CD4-positive, alpha-beta T cell treated with Interferon alpha-2 for 1 hour (primary cell): Measurements from ENCODE around the gene EPHA5.

Experiments
- DNase-seq, 2 donors: peaks; one replicate each; pipeline ENCODE4 v3.0.0-alpha.2; 2020 to 2022

EPHA5 gene

DNA sequence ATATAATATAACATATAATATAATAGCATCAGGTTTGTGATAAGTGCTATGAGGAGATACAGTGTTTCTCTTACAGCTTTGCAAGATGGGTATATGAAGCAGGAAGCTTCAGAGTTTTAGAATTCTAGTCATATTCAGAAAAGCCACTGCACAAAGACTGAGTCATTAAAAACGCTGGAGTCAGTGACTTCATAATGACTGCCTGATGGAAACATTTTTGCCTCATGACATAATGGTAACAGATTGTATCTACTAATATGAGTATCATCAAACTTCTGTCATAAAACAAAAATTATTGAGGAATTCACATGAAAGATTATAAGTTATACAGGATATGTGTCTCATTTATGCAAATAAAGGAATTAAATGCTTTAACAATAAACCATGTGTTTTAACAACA, 46.8 kb downstream of the EPHA5 start:
- DNase-seq: no peak

DNA sequence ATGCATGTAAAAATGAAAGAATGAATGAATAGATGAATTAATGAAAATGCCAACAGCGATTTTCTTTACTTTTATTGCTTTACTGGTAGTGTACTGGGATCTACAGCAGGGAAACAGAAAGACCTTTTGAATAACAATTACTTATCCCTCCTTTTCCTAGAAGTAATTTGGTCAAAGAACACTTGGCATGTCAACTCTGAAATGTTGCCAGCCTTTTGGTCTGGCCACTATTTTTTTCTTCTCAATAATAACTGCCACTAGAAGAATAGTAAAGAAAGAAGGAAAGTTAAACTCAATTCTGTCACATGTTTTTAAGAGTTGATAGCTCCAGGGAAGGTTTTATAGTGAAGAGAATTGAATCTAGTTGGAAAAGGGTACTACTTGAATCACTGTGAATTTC, 52.9 kb downstream of the EPHA5 start:
- DNase-seq: no peak

DNA sequence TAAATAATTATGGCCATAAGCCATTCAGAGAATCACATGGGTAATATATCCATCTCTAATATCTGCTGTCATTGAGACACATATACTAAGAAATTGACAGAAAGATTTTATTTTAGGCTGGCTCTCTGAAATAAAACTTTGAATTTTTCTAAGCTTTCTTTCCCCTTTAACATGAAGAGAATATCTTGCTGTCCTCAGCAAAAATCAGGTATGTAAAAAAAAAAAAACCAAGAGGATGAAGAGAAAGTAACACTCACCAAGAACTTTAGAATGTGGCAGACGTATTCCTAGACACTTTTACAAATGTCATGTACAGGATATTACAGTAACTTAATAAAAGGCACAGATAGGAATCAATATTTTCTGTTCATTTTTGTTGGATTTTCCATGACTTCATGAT, 65.8 kb downstream of the EPHA5 start:
- no peak for DNase-seq

DNA sequence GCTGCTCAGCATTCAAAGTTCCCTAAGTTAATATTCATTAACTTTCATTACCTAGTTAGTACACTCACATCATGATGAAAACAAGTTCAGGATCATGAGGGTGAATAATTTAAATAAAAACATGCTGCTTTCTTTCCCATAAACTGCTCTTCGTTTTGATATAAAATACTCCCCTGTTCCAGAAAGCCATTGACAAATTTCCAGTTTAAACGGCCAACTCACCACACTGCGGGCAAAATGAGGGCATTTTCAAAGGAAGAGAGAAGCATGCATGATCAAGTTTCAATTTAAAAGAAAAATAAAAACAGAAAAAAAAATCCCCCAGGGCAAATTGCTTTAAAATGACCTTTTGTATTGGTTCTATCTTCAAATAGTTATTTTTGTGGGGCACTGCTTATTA, 69.6 kb downstream of the EPHA5 start:
- no peak for DNase-seq

DNA sequence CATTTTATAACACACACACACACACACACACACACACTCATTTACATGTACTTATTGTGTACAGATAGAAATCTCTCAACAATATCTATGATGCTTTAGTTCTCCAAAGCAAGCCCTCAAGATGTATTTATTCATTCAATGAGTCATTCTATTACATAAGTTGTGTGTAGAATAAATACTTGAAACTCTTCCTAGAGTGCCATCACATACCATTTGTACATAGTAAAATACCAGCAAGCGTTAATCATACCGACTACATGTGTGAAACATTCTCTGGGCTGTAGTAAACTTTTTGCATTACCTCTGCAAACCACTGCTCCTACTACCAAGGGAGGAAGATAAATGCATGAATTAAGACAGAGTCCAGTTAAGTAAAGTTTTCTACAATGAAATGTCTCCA, 70.9 kb downstream of the EPHA5 start:
- no peak for DNase-seq

DNA sequence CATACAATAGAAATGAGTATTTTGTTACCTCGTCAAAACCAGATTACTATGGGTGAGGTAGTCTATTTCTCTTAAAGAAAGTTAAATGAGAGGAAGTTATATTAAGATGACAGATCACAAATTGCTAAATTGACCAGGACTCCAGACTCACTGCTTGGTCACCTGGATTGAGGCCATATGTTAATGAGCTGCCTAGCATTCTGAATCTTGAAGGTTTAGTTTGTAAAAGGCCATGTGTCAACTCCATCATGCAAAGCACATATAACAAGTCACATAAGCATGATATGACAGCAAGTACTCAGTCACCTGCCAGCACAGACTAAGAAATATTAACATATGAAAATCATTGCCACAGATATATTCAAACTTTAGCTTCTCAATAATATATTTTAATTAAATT, 72.6 kb downstream of the EPHA5 start:
- DNase-seq: no peak

DNA sequence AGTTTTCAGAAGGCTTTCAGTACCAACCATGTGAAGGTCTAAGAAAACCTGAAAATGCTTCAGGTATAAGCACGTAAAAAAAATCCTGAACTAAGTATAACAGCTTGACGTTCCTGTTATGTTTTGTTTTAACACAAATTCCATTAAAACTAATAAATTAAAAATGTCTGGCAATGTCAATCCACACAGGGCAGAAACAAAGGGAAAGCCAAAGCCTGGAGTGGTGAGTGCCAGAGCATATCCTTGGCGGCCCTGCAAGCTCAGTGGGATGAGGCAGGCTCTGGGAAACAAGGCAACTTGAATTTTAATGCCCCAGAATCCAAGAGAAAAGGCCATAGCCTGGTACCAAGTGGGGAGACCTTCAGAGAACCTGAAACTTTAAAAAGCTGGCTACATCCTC, 78.2 kb downstream of the EPHA5 start:
- DNase-seq: no peak

DNA sequence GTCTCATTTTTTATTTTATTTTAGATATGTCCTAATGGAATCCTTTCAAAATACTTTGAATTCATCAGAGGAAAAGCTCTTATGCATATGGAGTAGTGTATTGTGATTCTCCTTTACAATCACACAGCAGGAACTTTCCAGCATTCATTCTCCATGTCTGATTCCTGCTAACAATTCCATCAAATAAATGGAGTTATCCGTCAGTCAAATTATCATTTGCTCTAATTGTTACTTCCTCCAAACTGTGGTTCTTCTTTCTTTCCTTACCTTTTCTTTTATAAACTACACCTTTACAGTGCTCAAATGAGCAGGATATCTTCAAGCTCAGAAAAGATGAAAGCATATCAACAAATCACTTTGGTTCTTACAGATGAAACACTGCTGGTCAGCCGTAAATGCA, 80.4 kb downstream of the EPHA5 start:
- DNase-seq: no peak

DNA sequence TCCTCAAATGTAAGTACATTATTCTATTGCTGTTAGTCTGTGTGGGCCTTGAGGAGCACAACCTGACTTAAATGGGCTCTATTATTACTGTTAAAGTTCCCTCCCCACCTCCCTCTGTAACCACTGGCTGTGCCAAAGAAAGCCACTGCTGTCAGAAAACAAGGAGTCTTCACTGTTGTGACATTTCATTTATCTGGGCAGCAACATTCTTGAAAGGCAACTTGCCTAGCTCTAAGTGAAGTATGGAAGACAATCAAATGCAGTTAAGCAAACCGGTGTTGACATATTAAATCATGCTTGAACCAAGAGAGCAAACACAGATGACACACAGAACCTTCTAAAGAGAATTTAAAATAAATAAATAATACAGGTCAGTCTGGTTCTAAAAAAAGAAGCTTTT, 81.0 kb downstream of the EPHA5 start:
- no peak for DNase-seq

DNA sequence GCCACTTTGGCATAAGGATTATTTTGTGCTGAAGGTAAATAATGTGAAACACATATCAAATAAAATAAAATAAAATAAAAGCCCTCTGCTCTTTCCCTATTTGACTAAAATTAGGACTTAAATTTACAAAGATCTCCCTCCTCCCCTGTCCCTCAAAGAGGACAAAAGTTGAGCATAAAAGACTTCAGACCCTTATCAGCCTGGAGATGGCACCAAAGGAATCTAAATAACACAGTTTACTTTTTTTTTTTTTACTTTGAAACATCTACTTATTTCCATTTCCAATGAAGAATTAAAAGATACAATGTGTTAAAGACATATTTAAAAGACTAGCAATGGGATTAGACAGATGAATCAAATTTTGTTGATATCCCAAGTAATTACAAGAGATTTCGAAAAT, 89.7 kb downstream of the EPHA5 start:
- DNase-seq: no peak

DNA sequence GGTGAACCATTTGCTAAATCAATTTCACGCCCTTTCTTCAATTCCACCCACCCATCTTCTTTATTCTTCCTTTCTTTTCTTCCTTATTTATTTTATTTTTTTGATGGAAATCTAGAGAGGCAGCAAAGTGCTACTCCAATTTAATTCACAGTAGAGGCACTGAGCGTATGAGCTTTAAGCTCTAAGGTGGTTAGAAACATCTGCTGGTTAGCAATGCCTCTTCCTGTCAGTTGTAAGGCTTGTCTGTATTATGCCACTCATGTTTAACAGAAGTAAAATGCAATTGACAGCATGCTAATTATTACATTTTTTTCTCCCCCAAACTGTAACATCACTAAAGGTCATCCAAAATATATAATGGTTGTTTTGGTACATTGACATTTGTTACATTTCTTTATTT, 103.8 kb downstream of the EPHA5 start:
- DNase-seq: no peak

DNA sequence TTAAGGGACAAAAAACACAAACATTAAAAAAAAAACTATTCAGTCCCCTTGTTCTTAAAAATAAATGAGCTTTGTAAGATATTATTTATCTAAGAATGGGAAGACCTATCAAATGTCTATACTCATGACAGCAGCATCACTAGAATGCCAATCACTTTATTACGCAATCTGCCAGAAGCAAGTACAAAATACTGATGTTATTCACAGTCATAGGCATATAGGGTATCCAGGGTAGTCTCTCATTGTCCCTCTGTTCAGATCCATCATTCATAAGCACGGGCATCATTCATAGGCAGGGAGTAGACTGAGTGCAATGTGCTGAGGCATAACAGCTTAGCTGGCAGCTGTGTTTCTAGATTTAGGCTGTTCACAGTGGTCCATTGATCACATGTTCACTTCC, 109.1 kb downstream of the EPHA5 start:
- no peak for DNase-seq

DNA sequence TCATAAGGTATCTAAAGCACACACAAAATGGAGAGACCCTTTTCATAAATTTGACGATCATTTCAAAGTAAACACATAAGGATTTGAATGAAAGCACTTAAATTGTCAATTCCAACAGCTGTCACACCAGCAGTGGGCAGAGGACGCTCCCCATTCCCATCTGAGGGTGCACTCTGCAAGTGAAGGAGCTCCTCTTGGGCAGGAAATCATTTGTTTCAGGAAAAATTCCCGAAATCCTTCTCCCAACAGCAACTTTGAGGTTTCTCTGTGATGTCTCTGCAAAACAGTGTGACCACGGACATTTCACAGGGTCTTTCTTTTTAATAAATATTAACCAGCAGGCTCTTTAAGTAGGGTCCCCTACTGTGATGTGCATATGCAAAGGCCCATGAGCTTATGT, 111.0 kb downstream of the EPHA5 start:
- DNase-seq: no peak

DNA sequence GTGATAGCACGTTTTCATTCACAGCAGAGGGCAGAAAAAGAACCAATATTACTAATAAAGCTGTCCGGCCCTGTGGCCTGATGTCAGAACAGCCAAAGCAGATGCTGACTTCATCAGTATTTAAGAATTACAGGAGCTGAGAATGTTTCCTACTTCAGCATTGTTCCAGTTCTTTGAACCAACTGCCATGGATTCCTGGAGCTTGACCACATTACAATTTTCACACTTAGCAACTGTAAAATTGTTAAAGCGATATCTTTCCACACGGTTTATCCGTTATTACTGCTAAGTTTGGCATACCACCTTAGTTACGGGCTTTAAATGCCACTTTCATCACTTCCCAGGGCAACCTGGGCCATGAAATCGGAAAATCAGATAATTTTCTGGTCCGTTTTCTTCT, 118.2 kb downstream of the EPHA5 start:
- no peak for DNase-seq

DNA sequence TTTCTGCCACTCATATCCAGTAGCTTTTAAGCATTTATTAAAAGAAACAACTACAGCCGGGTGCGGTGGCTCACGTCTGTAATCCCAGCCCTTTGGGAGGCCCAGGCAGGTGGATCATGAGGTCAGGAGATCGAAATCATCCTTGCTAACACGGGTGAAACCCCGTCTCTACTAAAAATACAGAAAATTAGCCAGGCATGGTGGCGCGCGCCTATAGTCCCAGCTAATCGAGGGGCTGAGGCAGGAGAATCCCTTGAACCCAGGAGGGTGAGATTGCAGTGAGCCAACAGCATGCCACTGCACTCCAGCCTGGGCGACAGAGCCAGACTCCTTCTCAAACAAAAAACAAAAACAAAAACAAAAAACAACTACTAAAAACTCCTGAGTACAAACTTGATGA, 119.8 kb downstream of the EPHA5 start:
- no peak for DNase-seq

DNA sequence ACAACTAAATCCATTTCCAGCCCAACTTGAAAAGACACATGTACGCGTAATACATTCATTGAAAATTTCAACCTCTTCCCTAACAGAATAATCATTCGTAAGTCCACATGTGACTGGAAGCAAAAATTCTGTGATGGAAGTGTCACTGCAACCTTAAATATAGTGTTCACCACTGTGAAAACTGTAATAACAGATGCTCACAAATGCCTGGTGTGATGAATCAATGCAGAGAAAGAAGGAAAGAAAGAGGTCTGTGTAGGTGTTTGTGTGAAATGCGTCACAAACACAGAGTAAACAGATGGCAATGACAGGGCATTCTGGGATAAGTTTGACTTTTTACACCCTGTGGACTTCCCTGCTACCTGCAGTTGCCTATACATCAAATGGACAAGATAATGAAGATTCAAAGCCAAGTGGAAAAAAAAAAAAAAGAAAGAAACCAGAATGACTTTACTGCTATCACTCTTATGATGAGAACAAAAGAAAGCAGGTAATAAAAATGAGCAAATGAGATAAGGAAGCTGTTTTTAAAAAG, 123.3 kb downstream of the EPHA5 start:
- DNase-seq: no peak

DNA sequence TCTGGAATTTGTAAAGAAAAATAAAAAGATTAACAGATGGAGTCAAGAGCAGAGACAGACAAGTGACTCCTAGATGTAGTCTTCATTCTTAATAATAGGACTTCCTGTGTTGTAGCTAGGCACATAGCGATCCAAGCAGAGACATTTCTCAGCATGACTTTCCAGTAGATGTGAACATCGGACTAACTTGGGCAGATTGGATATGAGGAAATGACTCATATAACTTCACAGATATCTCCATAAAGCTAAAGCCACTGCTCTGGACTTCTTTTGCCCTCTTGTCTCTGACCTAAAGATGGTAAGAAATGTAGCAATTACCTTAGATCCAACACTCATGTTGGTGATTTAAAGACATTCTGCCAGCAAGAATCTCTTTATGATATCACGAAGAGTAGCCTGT, 131.7 kb downstream of the EPHA5 start:
- no peak for DNase-seq

DNA sequence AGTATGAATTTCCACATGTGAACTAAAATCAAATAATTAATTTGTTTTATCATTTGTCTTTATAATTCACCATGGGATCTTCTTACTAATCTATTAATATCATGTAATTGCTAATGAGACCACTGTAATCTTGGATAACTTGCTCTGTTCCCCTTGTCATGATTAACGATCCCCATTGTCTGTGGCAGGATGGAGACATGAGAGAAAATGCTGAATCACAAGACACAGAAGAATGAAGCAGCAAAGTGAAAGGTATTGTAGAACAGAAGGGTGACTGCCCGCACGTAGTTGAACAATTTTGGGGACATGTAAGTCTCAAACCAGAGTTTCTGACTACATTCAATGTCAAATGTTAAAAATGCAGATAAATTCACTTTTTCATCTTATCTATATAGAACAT, 135.2 kb downstream of the EPHA5 start:
- DNase-seq: no peak

DNA sequence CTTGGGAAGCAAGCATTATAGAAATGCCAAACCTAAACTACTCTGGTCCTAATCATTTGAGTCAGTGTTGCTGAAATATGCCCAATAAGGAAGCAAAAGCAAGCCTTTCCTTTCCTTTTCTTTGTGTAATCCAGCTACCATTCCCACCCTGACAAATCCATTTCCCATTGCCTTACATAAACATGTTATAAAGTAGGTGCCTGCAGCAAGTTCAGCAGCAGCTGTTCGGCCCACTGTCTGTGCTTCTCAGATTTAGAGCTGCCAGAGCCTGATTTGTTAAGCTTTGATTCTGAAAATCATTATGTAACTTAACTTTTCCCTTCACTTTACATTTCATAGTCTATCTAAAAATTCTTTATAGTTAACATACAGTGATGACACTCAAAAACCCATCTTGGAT, 148.6 kb downstream of the EPHA5 start:
- no peak for DNase-seq

DNA sequence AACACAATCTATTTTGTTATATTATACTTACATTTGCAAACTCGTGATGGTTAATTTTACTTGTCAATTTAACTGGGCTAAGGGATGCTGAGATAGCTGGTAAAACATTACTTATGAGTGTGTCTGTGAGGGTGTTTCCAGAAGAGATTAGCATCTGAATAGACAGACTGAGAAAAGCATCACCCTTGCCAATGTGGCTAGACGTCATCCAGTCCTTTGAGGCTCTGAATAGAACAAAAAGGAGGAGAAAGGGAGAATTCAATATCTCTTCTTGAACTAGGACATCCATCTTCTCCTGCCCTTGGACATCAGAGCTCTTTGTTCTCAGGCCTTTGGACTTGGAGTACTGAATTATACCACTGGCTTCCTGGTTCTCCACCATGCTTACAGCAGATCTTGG, 154.6 kb downstream of the EPHA5 start:
- DNase-seq: no peak

DNA sequence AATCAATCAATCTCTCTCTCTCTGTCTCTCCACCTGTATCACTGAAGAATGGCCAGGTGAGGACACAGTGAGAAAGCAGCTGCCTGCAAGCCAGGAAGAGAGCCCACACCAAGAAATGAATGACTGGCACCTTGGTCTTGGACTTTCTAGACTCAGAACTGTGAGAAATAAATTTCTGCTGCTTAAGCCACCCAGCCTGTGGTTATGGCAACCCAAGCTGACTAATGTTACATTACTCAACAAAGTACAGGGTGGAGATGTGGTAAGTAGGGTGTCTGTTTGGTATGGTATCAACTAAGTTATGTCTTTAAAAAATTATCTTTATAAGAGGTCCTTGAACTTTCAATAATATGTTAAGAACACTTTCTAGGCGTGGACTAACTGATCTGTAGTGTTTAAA, 159.3 kb downstream of the EPHA5 start:
- no peak for DNase-seq

DNA sequence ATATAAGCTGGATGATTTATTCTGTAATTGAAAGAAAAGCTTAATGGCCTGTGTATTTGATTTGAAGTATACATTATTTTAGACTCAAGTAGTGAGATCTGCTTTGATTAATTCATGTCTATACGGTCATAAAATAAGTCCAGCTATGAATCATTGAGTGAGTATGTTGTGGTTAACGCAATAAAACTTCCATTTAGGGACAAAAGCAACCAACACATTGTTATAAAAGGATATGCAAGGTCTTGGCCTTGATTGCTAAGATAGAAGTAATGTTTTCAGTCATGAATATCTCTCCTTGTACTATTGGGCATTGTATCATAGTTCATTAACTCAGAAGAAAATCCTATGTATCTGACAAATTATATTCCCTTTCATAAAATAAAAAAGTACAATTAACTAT, 162.1 kb downstream of the EPHA5 start:
- no peak for DNase-seq

DNA sequence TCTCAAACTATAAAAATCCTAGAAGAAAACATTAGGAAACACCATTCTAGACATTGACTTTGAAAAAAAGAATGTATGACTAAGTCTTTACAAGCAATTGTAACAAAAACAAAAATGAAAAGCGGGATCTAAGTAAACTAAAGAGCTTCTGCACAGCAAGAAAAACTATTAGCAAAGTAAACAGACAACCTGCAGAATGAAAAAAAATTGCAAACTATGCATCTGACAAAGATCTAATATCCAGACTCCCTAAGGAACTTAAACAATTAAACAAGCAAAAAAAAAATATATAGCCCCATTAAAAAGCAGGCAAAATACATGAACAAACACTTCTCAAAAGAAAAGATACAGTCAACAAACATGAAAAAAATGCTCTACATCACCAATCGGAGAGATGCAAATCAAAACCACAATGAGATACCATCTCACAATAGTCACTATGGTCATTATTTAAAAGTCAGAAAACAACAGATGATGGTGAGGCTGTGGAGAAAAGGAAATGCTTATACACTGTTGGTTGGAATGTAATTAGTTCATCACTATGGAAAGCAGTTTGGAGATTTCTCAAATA, 168.1 kb downstream of the EPHA5 start:
- no peak for DNase-seq

DNA sequence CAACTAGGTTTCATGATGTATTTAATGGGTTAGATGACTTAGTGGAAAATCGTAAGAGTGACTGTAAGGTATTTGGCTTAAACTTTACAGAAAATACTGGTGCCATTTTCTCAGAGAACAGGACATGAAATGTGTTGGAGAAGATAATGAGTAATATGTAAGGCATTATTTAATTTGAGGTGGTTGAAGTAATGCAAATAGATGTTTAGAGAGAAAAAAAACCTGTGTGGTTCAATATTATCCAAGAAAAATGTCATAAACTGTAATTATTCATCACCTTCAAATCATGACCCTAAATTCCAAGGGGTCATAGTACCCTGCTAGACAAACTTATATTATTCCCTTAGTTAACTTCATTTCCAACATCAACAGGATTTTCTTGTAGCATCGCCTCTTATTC, 171.7 kb downstream of the EPHA5 start:
- DNase-seq: no peak

DNA sequence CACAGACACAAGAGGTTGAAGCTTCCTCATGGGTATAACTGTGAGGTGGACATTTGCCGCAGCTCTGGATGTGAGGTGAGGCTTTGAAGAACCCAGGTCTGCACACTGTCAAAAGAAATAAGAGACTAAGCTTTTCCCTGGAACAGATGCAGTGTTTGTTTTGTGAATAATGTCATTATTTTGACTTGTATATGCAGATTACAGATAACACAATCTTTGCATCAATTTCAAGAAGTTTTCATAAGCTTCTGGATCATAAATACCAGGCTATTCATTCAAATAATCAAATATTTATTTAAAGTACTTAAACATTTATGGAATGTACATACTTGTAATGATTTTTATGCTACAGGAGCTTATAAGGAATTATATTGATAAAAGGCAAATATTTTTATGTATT, 174.8 kb downstream of the EPHA5 start:
- no peak for DNase-seq

DNA sequence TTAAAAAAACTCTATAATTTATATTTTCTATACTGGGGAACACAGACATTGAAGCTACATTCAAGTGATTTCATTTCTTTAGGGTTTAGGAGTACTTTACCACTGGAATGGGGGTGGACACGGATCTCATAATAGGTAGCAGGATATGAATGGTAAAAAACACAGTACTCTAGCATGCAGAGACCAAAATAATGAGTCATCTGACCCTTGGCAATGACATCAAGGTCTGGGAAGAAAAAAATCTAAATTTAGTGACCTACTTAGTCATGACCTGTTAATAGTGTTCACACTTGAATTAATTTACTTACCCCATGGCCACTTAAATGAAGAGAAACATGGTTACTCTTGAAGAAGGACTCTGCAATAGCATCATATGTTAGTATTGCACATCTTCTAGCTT, 187.9 kb downstream of the EPHA5 start:
- no peak for DNase-seq
